Astrocyte (in vitro differentiated cells and primary cell): ENCODE measurements around the gene GTSE1. TPM values are rescaled to one million over a fixed set of nuclear protein-coding genes. Genes with fewer than 3 reads are reported as not detected.

Experiments used
- DNase-seq: peaks from one replicate; pipeline ENCODE4 v3.0.0-alpha.2; 2010; ENCODE audit warnings: low read depth
- FAIRE-seq: peaks from 2 replicates; lab custom pipeline; 2011; peaks lifted over from hg19 to GRCh38; lab: Jason Lieb, UNC
- H2AFZ ChIP-seq: 2 replicates; pipeline ENCODE4 v1.6.0; 2012; ENCODE audit warnings: low read depth, low read length, inconsistent platforms
- H3K27ac ChIP-seq: 2 replicates; pipeline ENCODE4 v1.5.1; 2011; ENCODE audit warnings: low read depth, low read length, inconsistent platforms
- H3K27me3 ChIP-seq: 2 replicates; pipeline ENCODE4 v1.6.0; 2011; ENCODE audit warnings: low read length, inconsistent platforms; ENCODE audit not compliant: insufficient read depth
- H3K36me3 ChIP-seq: 2 replicates; pipeline ENCODE4 v1.5.1; 2011; ENCODE audit warnings: low read length, inconsistent platforms; ENCODE audit not compliant: insufficient read depth
- H3K4me1 ChIP-seq: 2 replicates; pipeline ENCODE4 v1.5.1; 2011; ENCODE audit warnings: low read length, inconsistent platforms; ENCODE audit not compliant: insufficient read depth
- H3K4me2 ChIP-seq: 2 replicates; pipeline ENCODE4 v1.6.0; 2012; ENCODE audit warnings: low read length, inconsistent platforms
- H3K4me3 ChIP-seq: 2 replicates; pipeline ENCODE4 v1.5.1; 2011; ENCODE audit warnings: low read depth, mild to moderate bottlenecking, low read length, inconsistent platforms; ENCODE audit not compliant: insufficient read depth
- H3K79me2 ChIP-seq: 2 replicates; pipeline ENCODE4 v1.6.0; 2012; ENCODE audit warnings: mild to moderate bottlenecking, low read length, inconsistent platforms; ENCODE audit not compliant: insufficient read depth
- H3K9ac ChIP-seq: 2 replicates; pipeline ENCODE4 v1.6.0; 2012; ENCODE audit warnings: mild to moderate bottlenecking, low read length, inconsistent platforms
- H3K9me3 ChIP-seq: 2 replicates; pipeline ENCODE4 v1.5.1; 2012; ENCODE audit warnings: low read depth, mild to moderate bottlenecking, low read length, inconsistent platforms; ENCODE audit not compliant: insufficient read depth
- H4K20me1 ChIP-seq: 2 replicates; pipeline ENCODE4 v1.6.0; 2012; ENCODE audit warnings: low read length, inconsistent platforms; ENCODE audit not compliant: insufficient read depth
- H3K27ac Mint-ChIP-seq: one replicate; pipeline ENCODE4 v1.8.0; 2021; ENCODE audit warnings: mild to moderate bottlenecking, mixed read lengths; ENCODE audit not compliant: unreplicated experiment
- H3K27me3 Mint-ChIP-seq: one replicate; pipeline ENCODE4 v1.8.0; 2021; ENCODE audit warnings: low read depth, mixed read lengths; ENCODE audit not compliant: unreplicated experiment
- H3K36me3 Mint-ChIP-seq: one replicate; pipeline ENCODE4 v1.8.0; 2021; ENCODE audit warnings: low read depth, mixed read lengths; ENCODE audit not compliant: unreplicated experiment
- H3K4me1 Mint-ChIP-seq: one replicate; pipeline ENCODE4 v1.8.0; 2021; ENCODE audit warnings: low read depth, mixed read lengths; ENCODE audit not compliant: unreplicated experiment
- H3K4me3 Mint-ChIP-seq: one replicate; pipeline ENCODE4 v1.8.0; 2021; ENCODE audit warnings: mild to moderate bottlenecking, moderate library complexity, mixed read lengths; ENCODE audit not compliant: unreplicated experiment
- H3K9me3 Mint-ChIP-seq: one replicate; pipeline ENCODE4 v1.8.0; 2021; ENCODE audit warnings: mild to moderate bottlenecking, mixed read lengths; ENCODE audit not compliant: unreplicated experiment
- CTCF ChIP-seq: IDR thresholded peaks from 2 replicates; pipeline ENCODE4 v1.5.1; 2011; ENCODE audit warnings: low read depth, mild to moderate bottlenecking, inconsistent platforms, low read length, moderate library complexity; ENCODE audit not compliant: insufficient read depth
- EZH2 ChIP-seq: IDR thresholded peaks from 2 replicates; pipeline ENCODE4 v1.6.1; 2012; ENCODE audit warnings: mild to moderate bottlenecking, low read length, inconsistent platforms; ENCODE audit not compliant: insufficient read depth
- total RNA-seq: library from RNA; stranded (reverse); gene quantifications from 2 replicates; pipeline ENCODE4 v1.2.1, GENCODE V29; 2021

Gene GTSE1
- total RNA-seq, 1 donor from 2014 or later, result 4.1 TPM

GRCh38 chr22:46278656-46279645 lies 17.7 kb upstream of the GTSE1 start:
- H3K9ac ChIP-seq, result no peak overlapping the region
- no peaks in the 10 kb centered on the region for H3K9me3 ChIP-seq
- Mint-ChIP-seq H3K36me3 (peaks cover 39% of the 10 kb centered on the region), H3K9me3 (no peaks in the 10 kb centered on the region), H3K27me3 (no peaks in the 10 kb centered on the region), H3K4me3 (no peak overlapping the region), H3K4me1 (no peaks in the 10 kb centered on the region), H3K27ac (no peak overlapping the region)
- H3K27ac ChIP-seq, result no peak overlapping the region
- H3K79me2 ChIP-seq, result no peaks in the 10 kb centered on the region
- H3K4me3 ChIP-seq, result no peak overlapping the region
- H3K27me3 ChIP-seq, result no peaks in the 10 kb centered on the region
- no peak overlapping the region for H3K4me2 ChIP-seq
- DNase-seq (no peak), FAIRE-seq (no peak)
- H2AFZ ChIP-seq, result no peak overlapping the region
- TF ChIP-seq EZH2, result no peak
- TF ChIP-seq CTCF, result no peak
- peaks cover 25% of the 10 kb centered on the region for H3K36me3 ChIP-seq
- no peaks in the 10 kb centered on the region for H3K4me1 ChIP-seq
- H4K20me1 ChIP-seq, result no peaks in the 10 kb centered on the region

- Mint-ChIP-seq H3K9me3 (no peaks in the 10 kb centered on the region), H3K36me3 (peaks cover 35% of the 10 kb centered on the region), H3K4me1 (no peaks in the 10 kb centered on the region), H3K27ac (no peak overlapping the region), H3K27me3 (no peaks in the 10 kb centered on the region), H3K4me3 (no peak overlapping the region)
- peaks cover 22% of the 10 kb centered on the region for H3K36me3 ChIP-seq
- H3K9me3 ChIP-seq, result no peaks in the 10 kb centered on the region
- no peak overlapping the region for H3K4me2 ChIP-seq
- TF ChIP-seq EZH2 (no peak), CTCF (no peak)
- H3K27ac ChIP-seq, result no peak overlapping the region
- FAIRE-seq (no peak), DNase-seq (no peak)
- no peaks in the 10 kb centered on the region for H3K27me3 ChIP-seq
- no peaks in the 10 kb centered on the region for H3K79me2 ChIP-seq
- H2AFZ ChIP-seq, result no peak overlapping the region
- no peaks in the 10 kb centered on the region for H3K4me1 ChIP-seq
- H3K4me3 ChIP-seq, result no peak overlapping the region
- no peak overlapping the region for H3K9ac ChIP-seq
- H4K20me1 ChIP-seq, result no peaks in the 10 kb centered on the region
These were observed 16.4 kb upstream of the GTSE1 start for GRCh38 chr22:46280063-46280817.
